HuH-7 (cell line): ENCODE results near the gene HEXIM2.

ENCODE experiments used
- DNase-seq: peaks from one replicate; pipeline ENCODE4 v3.0.0; 2011; ENCODE audit warnings: low spot score

HEXIM2 gene

DNA sequence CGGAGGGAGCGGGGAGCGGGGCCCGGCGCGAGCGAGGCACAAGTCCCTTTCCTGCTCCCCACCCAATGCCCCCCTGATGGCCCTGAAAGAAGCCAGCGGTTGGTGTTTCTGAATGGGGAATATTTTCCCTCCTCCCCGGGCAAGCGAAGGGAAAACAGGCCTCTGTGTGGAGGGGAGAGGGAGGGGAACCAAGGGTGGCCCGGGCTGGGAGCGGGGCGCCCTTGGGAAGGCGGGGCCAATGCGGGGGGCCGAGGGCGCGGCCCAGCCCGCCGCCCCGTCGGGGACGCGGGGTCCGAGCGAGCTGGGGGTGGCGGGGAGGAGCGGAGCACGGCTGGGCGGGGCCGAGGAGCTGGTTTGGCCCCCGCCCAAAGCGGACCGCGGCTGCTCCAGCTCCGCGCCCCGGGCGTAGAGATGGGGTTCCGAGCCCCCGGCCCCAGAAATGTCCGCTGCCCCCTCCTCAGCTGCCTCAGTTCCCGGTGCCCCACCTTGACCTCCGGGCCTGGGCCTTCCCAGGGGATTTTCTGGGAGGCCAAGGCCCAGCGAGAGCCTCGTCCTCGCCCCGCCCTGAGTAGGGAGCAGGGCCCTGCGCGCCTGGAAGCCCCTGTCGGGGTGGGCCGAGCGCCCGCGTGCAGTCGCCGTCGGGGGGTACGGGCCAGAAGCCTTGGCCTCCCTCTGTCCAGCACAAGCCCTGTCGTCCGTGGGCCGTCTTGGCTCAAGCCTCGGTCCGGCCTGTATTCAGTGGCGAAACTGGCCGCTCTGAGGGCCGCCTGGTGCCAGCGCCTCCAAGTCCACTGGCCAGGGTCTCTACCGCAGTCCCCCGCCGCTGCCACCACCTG is 17.3 kb upstream of the HEXIM2 start:
- DNase-seq, result no peak

DNA sequence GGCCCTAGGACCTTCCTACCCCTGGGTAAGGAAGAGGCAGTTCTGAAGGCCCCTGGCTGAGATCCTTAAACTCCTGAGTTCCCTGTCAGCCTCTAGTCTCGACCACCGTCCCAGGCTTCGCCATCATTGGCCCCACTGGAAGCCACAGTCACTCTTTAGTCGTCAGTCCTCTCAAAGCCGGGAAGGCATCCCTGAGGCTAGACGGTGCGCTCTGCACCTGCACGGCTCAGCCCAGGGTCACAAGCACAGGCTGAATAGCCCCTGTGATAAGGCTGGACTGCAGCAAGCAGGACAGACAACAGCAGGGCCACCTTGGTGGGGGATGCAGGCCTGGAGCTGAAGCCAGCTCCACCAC is 16.7 kb upstream of the HEXIM2 start:
- no peak for DNase-seq

GRCh38 chr17:45146166-45146565 is 15.5 kb upstream of the HEXIM2 start:
- no peak for DNase-seq

DNA sequence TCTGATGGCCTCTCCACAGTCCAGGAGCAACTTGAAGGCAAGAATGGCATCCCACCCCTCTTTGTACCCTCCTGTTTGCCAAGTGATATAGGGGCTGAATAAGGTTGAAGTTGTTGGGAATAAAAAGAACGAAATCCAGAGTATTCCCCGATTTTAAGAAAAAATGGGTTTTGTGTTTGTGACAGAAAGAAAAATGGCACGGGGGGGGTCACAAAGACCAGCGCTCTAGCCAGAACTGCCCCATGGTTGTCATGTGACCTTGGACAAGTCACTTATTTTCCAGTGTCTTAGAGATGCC is 15.1 kb upstream of the HEXIM2 start:
- no peak for DNase-seq

- DNase-seq, result peak; percentile 74
These were observed 14.6 kb upstream of the HEXIM2 start for GRCh38 chr17:45146890-45147580.

GRCh38 chr17:45147581-45148182 is 14.0 kb upstream of the HEXIM2 start:
- DNase-seq, result peak; percentile 71

DNA sequence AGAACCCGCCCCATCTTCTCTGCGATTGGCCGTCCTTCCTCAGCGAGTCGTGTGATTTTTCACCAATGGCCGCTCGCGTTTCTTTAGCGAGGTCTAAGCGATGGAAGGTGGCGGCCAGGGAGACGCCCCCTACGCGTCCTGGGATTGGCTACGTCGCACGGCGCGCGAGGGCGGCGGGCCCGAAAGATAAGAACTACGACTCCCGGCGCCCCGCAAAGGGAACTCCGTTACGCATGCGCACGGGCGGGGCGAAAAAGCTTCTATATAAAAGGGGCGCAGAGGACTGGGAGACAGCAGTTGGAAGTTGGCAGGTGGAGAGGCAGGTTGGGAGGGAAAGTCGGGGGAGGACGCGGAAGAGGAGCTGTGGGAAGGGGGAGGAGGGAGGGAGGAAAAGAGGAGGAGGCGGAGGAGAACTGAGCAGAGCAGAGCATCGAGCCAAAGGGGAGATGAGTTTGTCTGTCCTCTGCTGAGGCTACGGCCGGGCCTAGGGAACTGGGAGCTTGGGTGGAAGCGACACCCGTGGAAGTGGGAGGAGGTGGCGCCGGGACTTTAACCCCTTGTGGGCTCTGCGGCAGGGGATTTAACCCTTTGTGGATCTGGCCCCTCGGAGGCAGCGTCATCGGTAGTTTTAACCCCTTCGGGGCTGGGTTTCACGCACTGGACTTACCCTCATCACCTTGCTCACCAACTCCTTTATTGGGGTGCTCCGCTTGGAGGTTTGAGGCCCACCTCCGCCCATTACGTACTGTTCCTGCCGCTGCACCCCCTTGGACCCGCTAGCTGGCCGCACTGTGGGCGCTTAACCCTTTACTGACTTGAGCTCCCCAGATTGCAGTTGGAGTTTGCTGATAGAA is 13.3 kb upstream of the HEXIM2 start, which contains the start of gene HEXIM1:
Gene HEXIM1, plus strand, starts transcription at position 293 of the 854 bp plus-strand sequence. CDS start 716 bp downstream, outside the sequence.
- DNase-seq, result peak; percentile 99

- DNase-seq, result peak; percentile 91
These were observed 12.5 kb upstream of the HEXIM2 start for GRCh38 chr17:45149037-45149668.

GRCh38 chr17:45149669-45150664 is 11.7 kb upstream of the HEXIM2 start:
- no peak for DNase-seq

DNA sequence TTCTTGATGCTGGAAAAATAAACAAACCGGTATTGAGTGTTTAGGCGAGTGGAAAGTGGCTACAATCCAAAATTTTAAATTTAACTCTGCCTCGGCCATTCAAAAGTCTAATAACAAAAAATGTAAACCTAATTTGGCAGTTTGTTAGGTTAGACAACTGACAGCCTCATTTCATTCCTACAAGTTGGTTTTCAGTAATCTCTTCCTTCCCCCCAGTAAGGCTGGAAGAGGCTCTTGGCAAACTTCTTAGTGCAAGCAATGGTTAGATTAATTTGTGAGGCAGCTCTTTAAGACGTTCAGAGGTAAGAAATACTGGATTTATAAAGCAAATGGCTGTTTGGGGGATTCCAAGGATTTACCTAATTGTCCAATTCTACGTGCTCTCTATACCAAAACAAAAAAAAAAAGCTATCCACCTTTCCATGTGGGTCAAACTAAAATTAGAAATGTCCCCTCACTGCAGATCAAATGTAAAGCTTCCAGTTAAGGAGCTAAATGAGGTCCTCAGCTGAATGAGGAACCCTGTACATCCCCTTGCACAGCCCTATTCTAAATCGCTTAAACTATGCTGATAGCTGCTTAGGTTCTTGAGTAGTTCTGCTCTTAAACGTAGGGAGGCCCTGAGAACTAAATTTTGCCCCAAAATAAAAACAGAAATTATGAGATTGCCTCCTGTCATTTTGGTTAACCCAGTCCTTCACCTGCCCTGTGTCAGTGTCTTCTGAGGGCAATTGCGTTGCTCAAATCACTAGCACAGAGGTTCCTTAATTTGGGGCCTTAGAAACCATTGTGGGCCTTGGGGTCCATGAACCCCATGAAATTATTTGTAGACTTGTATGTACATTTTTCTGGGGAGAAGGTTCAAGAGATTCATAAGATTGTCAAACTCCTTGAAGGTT is 10.5 kb upstream of the HEXIM2 start:
- DNase-seq, result no peak

DNA sequence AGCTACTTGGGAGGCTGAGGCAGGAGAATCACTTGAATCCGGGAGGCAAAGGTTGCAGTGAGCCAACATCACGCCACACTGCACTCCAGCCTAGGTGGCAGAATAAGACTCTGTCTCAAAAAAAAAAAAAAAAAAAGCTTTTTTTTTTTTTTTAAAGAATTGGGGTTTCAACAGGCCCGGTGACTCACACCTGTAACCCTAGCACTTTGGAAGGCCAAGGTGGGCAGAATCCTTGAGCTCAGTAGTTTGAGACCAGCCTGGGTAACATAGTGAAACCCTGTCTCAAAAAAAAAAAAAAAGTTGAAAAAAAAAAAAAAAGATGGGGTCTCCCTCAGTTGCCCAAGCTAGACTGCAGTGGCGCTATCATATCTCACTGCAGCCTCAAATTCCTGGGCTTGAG is 6.6 kb upstream of the HEXIM2 start:
- no peak for DNase-seq

GRCh38 chr17:45155483-45155882 is 6.2 kb upstream of the HEXIM2 start:
- no peak for DNase-seq

DNA sequence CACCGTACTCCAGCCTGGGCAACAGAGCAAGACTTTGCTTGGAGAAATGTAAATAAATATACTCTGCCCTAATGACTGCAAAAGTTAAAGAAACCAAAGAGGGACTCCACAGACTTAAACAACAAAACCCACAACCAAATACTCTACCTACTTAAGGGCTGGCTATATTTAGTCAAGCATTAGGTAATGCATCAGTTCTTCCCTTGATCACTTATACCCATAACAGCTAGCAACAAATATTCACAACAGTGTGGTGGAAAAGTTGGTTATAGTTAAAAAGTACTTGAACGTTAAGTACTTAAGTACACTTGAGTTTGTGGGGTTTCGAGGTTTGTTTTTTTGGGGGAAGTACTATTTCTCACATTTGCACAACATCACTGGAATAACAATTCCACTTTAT is 5.4 kb upstream of the HEXIM2 start:
- no peak for DNase-seq

DNA sequence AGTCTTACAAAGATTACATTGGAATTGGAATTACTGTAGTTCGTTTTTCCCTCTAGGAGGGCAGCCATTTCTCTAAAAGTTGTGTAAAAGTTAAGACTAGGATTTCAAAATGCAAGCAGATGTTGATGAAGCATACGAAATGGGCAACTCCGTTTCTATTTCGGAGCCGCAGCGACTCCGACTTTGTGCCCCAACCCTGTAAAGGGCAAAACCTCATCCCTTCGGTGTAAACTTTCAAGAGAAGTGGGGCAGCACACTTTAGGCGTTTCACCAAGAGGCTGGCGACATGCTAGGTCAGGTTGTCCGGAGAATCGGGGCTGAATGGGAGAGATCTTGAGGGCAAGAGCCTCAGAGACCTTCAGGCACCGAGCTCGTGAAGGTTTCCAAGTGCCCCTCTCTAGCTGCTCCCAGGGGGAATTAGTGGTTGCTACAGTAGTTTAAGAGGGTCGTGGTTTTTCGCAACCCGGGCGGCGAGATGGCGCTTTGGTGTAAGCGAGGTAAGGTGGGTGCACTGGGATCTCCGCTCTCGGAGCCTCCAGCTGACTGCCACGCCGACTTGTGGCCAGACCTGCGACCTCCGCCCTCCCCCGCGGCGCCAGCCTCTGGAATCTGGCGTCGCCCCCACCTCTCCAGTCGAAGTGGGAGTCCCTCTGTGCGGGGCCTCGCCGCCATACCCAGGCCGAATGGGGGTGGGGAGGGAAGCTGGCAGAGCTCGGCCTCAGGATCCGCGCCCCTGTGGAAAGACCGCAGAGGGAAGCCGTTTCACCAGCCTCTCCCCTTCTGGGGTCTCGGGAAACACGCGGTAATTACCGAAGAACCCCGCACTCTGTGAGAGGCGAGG is 1.0 kb upstream of the HEXIM2 start:
- DNase-seq, result peak; percentile 75

- no peak for DNase-seq
These were observed 481 bp downstream of the HEXIM2 start for GRCh38 chr17:45162025-45162687.

DNA sequence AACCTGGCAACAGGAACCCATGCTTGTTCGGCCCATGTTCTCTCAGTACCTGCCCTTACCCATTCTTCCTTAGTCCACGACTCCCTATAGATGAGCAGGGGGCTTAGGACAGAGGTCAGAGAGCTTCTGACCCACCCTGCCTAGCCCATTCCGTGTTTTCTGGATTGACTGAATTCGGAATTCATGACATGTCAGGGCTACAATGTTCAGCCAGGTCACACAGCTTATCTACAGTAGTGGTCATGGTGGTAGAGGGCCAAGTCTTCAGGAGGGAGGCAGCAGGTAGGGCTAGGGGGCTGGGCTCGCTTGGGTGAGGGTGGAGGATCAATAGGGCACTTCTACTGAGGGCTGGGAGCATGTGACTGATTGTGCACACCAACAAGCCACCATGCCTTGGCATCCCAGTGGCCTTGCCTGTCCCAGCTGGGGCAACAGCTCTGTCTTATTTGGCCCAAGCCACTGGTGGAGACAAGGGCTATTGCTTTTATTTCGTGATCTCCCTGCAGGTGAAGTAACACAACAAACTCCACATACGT is 3.1 kb downstream of the HEXIM2 start:
- no peak for DNase-seq

GRCh38 chr17:45168991-45169752 is 7.5 kb downstream of the HEXIM2 start:
- no peak for DNase-seq
